HG03045 (cell line): ENCODE measurements around the gene RNF227.
A peak's percentile ranks its signal among the peaks of the same experiment; 100 is the strongest.

ENCODE experiments used
- ATAC-seq: cut with Tn5 transposase; IDR thresholded peaks from one replicate; pipeline ENCODE4 v1.9.1; 2021; ENCODE audit warnings: mild to moderate bottlenecking, moderate library complexity; ENCODE audit not compliant: unreplicated experiment

RNF227 gene

DNA sequence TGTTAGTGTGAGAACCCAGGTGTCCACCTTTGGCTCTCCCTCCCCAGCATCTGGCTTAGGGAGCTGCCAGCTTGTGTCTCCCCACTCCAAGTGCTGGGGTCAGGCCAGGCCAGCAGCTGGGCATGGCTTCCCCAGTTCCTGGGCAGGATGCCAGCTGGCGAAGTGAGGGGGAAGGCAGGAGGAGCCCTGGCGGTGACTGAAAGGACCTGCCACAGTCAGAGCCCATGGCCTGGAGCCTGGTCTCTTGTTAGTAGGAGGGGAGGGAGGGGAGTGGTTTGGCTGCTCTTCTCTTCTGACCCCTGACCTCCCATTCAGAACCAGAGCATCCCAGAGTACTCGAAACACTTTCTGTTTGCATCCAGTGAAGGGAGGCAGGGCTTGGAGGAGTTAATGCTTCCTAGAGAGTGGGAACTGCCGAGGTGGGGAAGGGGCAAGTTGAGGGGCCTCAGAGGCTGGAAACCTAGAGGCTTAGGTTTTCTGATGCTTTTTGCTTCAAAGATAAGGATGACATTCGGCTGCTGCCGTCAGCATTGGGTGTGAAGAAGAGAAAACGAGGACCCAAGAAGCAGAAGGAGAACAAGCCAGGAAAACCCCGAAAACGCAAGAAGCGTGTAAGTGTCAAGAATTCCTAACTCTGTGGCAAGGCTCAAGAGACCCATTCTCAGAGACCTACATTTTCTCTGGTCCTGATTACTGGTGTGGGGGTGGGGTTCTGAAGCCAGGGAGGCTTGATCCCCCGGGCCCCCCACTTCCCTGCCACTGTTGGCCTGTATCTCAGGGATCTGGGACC, 26.7 kb downstream of the RNF227 start:
- ATAC-seq = no peak

GRCh38 chr17:7888184-7888920, 27.7 kb downstream of the RNF227 start, which contains the start of gene CHD3:
TSS of gene CHD3 (plus strand) at chr17:7888789. CDS start at chr17:7889001, 212 bp downstream.
- no peak for ATAC-seq

DNA sequence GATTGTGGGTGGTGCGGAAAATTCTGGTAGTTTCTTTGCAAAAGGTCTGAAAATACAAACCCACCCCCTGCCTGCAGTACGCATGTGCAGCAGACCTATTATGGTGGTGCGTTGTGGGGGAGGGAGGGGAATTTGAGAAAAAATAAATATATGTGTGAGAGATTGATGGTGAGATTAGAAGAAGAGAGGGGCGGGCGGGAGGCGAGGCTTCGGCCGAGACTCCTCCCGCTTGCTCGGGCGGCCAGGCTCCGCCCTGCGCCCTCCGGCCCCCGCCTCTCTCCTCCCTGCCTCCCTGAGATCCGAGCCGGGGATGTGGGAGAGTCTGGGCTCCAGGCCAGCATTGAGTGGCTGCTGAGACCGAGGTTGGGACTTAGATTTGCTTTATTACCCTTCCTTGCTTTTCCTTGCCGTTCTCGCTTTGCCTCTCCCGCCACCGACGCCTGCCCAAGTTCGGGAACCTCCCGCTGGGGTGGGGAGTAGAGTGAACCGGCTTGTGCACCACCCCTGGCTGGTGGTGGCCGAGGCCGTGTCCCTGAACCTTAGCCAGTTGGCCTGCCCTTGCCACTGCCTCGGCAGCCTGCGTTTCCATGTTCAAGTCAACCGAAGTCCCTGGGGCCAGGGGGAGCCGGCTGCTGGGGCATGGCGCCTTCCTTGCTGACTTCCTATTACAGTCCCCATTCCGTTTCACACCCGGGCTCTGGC, 28.5 kb downstream of the RNF227 start:
- ATAC-seq = peak; percentile 43

- no peak for ATAC-seq
These were observed 29.0 kb downstream of the RNF227 start for GRCh38 chr17:7887038-7887481.

DNA sequence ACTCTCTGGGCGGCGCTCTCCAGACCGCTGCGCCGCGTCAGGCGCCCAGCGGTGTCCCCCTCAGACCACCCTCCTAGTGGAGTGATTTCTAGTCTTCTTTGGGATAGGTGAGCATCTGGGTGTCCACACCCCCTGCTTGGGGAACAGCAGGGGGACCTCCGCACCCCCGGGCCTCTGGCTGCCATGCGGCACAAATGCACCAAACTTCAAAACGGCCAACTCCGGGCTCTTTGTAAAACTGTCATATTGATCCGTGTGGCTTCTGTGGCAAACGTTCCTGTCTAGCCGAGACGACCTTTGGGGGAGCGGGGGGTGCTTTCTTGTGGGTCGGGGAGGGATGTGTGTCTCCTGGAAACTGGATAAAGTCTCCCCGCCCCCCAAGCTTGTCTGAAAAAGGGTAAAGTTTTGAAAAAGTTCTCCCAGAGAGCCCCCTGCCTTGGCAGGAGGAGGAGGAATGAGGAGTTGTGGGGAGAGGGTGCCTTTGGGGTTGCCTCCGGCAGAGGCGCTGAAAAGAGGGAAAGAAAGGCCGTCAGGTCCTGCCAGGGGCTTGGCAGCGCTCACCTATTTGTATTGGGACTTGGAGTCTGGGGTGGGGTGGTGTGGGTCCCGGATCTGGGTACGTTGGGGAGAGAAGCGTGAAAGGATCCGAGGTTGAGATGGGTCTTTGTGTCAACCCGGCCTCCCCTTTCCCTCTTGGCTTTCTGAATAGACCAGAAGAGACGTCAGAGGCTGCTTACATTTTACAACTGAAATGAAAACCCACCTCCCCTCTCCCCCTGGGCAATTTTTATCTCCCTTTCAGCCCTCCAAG, 29.7 kb downstream of the RNF227 start:
- no peak for ATAC-seq

DNA sequence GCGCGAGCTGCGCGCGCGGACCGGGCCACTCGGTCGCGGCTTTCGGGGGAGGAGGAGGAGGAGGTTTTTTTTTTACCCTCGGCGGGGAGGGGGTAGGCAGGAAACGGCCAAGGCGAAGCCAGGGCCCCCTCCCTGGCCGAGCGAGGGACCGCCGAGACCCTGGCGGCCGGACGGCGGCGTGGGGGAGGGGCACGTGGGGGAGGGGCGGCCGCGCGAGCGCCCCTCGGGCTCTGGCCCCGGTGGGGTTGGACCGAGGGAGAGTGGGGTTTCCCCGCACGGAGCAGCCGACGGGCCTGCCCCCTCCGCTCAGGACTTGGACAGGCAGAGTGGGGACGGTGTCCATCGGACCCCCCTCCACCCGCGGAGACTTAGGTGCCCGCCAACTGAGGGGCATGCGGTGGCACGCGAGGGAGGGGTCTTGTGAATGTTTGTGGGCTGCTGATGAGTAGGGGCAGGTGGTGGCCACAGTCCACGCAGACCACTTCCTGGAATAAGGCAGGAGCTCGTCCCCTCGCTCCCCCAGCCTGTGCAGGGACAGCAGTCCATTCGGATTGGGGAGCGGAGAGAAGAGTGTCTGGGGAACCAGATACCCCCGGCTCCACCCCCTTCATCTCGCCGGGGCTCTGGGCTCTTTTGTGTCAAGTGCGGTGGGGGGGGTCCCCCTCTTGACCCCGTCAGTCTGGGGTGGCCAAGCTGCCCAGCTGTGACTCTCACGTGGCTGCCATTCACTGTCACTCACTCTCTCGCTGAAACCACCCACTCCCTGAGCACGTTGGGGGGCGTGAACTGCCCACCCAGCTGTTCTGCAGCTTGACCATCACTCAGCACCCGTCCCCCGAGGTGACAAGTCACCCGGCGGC, 30.5 kb downstream of the RNF227 start:
- ATAC-seq = peak; percentile 32

DNA sequence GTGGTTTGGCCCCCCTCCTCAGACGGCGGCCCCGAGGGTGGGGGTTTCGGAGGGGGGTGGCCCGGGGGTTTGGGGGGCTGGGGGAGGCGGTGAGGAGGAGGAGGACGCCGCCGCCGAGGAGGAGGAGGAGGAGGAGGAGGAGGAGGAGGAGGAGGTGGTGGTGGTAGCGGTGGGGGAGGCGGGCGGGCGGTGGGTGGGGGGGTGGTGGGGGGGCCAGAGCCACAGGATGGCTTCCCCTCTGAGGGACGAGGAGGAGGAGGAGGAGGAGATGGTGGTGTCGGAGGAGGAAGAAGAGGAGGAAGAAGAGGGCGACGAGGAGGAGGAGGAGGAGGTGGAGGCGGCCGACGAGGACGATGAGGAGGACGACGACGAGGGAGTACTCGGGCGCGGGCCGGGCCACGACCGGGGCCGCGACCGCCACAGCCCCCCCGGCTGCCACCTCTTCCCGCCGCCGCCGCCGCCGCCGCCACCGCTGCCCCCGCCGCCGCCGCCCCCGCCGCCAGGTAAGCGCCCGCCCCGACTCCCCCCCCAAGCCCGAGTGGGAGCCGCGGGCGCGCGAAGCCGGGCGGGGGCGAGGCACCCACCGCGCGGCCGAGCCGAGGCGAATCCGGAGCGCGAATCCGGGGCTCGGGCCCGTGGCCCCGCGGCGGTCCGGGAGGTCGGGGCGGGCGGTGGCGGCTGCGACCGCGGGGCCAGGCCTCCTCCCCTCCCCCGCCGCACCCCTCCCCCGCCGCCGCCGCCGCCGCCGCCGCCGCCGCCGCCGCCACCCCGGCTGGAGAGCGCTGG, 31.3 kb downstream of the RNF227 start:
- ATAC-seq = no peak

- ATAC-seq = no peak
These were observed 32.2 kb downstream of the RNF227 start for GRCh38 chr17:7883781-7884386.

GRCh38 chr17:7882629-7883028, 33.5 kb downstream of the RNF227 start:
- ATAC-seq = no peak

- no peak for ATAC-seq
These were observed 34.0 kb downstream of the RNF227 start for GRCh38 chr17:7882068-7882467.

DNA sequence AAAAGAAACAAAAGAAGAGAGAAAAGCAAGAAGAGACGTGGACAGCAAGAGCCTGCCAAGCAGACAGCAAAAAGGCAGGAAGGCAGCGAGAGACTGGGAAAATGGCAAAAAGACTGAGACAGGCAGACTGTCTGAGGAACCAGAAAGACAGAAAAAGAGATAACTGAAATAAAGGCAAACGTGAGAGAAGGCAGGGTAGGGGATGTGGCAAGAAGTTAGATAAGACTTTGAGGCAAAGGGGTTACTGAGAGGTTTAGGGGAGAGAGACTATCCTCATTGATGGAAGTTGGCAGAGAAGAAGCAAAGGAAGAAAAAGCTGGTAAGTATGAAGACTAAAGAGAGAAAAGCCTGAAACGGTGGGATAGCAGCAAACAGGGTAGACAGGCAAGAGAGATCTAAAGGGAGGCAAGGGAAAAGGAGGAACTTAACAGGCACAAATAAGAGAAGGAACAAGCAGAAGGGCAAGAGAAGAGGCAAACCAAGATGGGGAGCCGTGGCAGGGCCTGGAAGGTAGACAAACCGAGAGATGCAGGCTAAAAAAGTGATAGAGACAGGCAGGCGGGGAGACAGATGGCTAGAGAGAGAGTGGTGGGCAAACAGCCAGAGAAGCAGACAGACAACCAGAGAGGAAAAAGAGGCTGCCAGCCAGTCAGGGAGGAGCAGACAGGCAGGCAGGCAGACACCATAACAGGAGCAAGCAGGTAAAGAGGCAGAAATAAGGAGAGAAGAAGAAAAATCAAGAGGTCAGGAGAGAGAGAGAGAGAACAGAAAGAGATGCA, 34.6 kb downstream of the RNF227 start:
- ATAC-seq = no peak

DNA sequence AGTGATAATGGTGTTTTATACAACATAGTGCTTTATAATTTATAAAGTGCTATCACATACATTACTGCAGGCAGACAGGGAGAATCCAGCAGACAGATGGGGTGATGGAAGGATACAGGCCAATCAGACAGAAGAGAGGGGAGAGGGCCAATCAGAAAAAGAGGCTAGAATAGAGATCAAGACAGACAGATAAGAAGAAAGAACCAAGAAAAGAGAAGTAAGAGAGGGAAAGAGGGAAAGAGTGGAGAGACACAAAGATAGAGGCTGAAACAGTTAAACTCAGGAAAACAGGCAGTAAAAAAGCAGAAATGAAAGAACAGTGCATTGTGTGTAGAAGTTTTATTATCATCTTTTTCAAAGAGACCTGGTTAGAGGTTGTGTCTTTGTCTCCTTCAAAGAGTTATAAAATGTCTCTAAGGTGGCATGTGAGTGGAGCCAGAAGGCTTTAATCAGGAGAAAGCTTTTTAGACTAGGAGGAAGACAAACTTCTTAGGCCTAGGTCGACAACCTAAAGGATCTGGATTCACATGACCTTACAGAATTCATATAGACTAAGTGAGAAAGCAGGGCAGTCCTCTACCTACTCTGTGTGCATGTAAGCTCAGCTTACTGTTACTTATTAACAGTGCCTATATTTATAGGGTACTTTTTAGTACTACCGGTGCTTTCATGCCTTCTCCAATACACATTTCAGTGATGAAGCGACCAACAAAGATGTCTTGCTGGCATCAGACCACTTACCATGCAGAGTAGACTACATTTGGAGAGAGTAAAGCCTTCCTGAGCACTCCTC, 35.8 kb downstream of the RNF227 start:
- no peak for ATAC-seq

DNA sequence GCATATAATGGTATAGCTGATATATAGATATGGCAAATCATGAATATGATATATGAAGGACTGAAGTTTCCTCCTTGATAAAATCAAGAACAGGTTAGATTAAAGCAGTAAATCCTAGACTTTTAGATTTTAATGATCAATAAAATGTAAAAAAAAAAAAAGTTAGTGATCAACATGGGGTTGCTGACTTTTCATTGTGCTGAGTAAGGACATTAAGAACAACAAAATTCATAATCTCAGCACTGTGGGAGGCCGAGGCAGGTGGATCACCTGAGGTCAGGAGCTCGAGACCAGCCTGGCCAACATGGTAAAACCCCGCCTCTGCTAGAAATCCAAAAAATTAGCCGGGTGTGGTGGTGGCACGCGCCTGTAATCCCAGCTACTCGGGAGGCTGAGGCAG, 37.9 kb downstream of the RNF227 start:
- ATAC-seq = no peak

DNA sequence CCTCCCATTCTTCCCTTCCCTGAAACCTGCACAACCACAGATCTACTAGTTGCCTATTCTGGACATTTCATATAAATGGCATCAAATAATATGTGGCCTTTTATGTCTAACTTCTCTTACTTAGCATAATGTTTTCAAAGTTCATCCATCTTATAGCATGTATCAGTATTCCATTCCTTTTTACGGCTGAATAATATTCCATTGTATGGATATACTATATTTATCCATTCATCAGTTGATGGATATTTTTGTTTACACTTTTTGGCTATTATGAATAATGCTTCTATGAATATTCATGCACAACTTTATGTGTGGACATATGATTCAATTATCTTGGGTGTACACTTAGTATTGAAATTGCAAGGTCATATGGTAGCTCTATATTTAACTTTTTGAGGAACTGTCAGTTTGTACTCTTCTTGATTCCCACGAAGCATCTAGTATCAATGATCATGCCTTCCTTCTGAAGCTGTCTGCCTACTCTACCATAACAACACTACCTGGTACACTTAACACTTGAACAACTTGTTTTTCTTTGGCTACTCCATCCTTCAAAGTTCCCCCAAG, 40.2 kb downstream of the RNF227 start:
- no peak for ATAC-seq

- ATAC-seq = no peak
These were observed 43.0 kb downstream of the RNF227 start for GRCh38 chr17:7873051-7873450.

DNA sequence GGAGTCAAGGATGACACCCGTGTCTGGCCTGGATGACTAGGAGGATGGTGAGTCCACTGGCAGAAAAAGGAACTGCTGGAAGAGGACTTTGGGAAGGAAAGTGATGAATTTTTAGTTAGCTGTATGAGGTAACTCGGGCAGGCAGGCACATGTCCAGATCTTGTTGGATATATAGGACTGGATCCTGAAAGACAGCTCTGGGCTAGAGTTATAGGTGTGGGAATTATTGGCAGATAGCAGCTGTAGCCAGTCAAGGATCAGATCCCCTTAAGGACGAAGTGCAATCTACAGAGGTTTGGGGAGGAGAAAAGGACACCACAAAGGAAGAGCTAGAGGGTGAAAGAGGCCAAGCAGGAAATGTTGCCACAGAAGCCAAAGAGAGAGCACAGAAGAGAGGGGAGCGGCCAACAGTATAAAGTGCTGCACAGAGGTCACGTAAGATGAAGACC, 48.2 kb downstream of the RNF227 start:
- no peak for ATAC-seq
